HG03460 (cell line): ENCODE results near the gene COP1.

Source experiments
- ATAC-seq: cut with Tn5 transposase; IDR thresholded peaks from one replicate; pipeline ENCODE4 v1.9.1; 2021; ENCODE audit not compliant: unreplicated experiment

COP1 gene

GRCh38 chr1:175902281-175902680, 304.8 kb downstream of the COP1 start:
- no peak for ATAC-seq

GRCh38 chr1:175901076-175901836, 305.8 kb downstream of the COP1 start:
- ATAC-seq: no peak

GRCh38 chr1:175900171-175900570, 306.9 kb downstream of the COP1 start:
- ATAC-seq: no peak

- no peak for ATAC-seq
Measured at GRCh38 chr1:175895966-175896365, 311.1 kb downstream of the COP1 start.
